ENCODE measurements around the gene EIF3L.

EIF3L gene

DNA sequence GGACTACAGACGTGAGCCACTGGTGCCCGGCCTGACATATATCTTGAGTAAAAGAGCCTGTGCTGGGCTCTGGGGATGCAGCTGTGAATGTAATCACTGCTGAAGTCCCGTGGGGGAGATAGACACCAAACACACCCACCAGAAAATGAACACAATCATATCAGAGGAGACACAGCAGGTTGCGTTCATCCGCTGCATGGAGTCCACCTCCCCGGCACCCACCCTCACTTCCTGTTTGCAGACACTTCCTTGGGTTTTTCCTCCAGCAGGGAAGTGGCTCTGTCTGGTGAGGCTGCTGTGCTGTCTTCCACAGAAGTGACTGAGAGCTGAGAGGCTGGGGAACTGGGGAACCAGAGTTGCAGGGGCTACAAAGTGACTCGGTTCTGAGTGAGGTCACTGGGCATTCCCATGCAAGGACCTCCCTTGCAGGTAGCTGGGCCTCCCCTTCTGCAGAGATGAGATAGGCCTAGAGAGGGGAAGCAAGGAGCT is 64.1 kb downstream of the EIF3L start:
- DNase-seq, result no peak
- peaks cover 28% of the 10 kb centered on the region for H3K36me3 ChIP-seq (ENCODE audit: control insufficient read depth, insufficient read depth, low read length)
- H3K4me1 ChIP-seq (ENCODE audit: control insufficient read depth, insufficient read depth, low read length, poor library complexity, severe bottlenecking), result no peaks in the 10 kb centered on the region
- H3K27me3 ChIP-seq (replicated peaks; ENCODE audit: control insufficient read depth, insufficient read depth, low read length, poor library complexity, severe bottlenecking), result no peaks in the 10 kb centered on the region
- no peak overlapping the region for H3K27ac ChIP-seq (ENCODE audit: insufficient read depth, low read length, poor library complexity, severe bottlenecking)
- no peaks in the 10 kb centered on the region for H3K9me3 ChIP-seq (ENCODE audit: control insufficient read depth, low read length)
- no peak overlapping the region for H3K4me3 ChIP-seq (ENCODE audit: insufficient read depth, low read depth, low read length, poor library complexity, severe bottlenecking)

DNA sequence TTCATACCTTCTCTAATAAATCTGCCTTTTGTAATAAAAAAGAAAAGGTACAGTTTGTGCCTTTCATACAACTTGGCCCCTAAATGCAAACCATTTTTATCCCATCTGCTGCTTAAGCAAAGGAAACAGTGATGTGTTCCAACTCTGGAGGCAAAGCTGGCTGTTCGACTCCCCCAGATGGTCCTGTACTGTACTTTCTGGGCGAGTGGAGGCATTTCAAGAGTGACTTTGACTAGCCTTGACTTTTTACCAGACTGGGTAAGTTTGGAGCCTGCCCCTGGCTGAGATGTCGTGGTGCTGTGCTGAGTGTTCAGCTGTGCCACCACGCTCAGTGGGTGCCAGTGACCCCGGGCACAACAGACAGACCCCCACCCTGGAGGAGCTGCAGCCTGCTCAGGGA is 67.1 kb downstream of the EIF3L start:
- H3K9me3 ChIP-seq (ENCODE audit: control insufficient read depth, low read length), result no peaks in the 10 kb centered on the region
- no peak overlapping the region for H3K4me3 ChIP-seq (ENCODE audit: insufficient read depth, low read depth, low read length, poor library complexity, severe bottlenecking)
- H3K27ac ChIP-seq (ENCODE audit: insufficient read depth, low read length, poor library complexity, severe bottlenecking), result no peak overlapping the region
- no peaks in the 10 kb centered on the region for H3K27me3 ChIP-seq (replicated peaks; ENCODE audit: control insufficient read depth, insufficient read depth, low read length, poor library complexity, severe bottlenecking)
- peaks cover 36% of the 10 kb centered on the region for H3K36me3 ChIP-seq (ENCODE audit: control insufficient read depth, insufficient read depth, low read length)
- no peak for DNase-seq
- H3K4me1 ChIP-seq (ENCODE audit: control insufficient read depth, insufficient read depth, low read length, poor library complexity, severe bottlenecking), result no peaks in the 10 kb centered on the region

DNA sequence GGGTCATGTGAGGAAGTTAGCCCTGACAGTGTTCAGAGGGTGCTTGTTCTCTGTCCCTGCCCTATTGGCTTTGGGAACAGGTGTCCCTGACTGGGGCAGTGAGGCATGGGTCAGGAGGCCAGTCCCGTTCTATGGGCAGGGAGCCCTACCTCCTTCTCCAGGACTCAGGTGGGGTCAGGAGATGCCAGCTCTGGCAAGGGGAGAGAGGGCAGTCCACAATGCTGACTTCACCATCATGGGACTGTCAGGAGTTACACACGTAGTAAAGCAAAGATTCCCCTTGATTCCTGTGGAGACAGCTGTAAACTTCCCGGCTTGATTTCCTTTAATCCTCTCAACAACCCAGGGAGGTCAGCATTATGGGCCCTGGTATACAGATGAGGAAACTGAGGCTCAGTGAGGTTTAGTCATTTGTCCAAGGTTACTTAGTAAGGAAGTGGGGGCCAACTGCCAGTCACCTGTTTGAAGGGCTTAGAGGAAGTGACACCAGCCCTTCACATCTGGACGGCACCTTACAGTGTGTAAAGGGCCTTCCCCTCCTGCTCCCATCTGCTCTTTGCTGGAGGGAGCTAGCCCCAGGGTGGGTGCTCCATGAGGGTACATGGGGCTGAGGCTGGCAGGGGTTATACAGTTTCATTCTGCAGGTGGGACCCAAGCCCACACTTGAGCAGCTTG is 68.8 kb downstream of the EIF3L start:
- H3K9me3 ChIP-seq (ENCODE audit: control insufficient read depth, low read length), result no peaks in the 10 kb centered on the region
- H3K36me3 ChIP-seq (ENCODE audit: control insufficient read depth, insufficient read depth, low read length), result peaks cover 30% of the 10 kb centered on the region
- DNase-seq, result no peak

DNA sequence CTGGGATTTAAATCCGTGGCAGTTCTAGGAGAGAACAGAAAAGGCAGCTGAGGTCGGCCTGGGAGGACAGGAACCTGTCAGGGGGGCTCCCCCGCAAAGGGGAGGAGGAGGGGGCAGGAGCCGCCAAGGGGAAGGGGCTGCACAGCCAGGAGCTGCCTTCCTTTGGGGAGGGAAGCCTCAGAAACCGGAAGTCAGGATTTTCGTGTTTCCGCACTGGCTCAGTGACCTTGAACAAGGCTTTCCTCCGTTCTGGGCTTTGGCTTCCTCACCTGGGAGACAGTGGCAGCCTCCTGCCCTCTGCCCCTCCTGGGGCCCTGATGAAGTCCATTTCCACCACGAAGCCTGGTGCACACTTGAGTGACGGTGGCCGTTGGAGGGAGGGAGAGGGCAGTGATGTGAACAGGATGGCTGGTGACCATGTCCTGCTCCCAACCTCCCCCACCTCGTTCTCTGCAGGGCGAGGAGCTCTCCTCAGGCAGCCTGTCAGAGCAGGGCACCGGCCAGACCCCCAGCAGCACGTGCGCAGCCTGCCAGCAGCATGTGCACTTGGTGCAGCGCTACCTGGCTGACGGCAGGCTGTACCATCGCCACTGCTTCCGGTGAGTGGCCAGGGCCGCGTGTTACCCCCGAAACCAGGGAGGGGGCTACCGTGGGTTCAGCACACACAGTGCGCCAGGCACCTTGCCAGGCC is 69.5 kb downstream of the EIF3L start:
- Histone ChIP-seq H3K4me1 (ENCODE audit: control insufficient read depth, insufficient read depth, low read length, poor library complexity, severe bottlenecking) (no peaks in the 10 kb centered on the region), H3K9me3 (ENCODE audit: control insufficient read depth, low read length) (no peaks in the 10 kb centered on the region), H3K27ac (ENCODE audit: insufficient read depth, low read length, poor library complexity, severe bottlenecking) (no peak overlapping the region), H3K27me3 (replicated peaks; ENCODE audit: control insufficient read depth, insufficient read depth, low read length, poor library complexity, severe bottlenecking) (no peaks in the 10 kb centered on the region), H3K4me3 (ENCODE audit: insufficient read depth, low read depth, low read length, poor library complexity, severe bottlenecking) (no peak overlapping the region), H3K36me3 (ENCODE audit: control insufficient read depth, insufficient read depth, low read length) (peaks cover 25% of the 10 kb centered on the region)
- DNase-seq, result no peak

More for the DNA sequence above, 68.8 kb downstream of the EIF3L start:
- no peak overlapping the region for H3K4me3 ChIP-seq (ENCODE audit: insufficient read depth, low read depth, low read length, poor library complexity, severe bottlenecking)
- H3K27ac ChIP-seq (ENCODE audit: insufficient read depth, low read length, poor library complexity, severe bottlenecking), result no peak overlapping the region
- H3K4me1 ChIP-seq (ENCODE audit: control insufficient read depth, insufficient read depth, low read length, poor library complexity, severe bottlenecking), result no peaks in the 10 kb centered on the region
- no peaks in the 10 kb centered on the region for H3K27me3 ChIP-seq (replicated peaks; ENCODE audit: control insufficient read depth, insufficient read depth, low read length, poor library complexity, severe bottlenecking)

DNA sequence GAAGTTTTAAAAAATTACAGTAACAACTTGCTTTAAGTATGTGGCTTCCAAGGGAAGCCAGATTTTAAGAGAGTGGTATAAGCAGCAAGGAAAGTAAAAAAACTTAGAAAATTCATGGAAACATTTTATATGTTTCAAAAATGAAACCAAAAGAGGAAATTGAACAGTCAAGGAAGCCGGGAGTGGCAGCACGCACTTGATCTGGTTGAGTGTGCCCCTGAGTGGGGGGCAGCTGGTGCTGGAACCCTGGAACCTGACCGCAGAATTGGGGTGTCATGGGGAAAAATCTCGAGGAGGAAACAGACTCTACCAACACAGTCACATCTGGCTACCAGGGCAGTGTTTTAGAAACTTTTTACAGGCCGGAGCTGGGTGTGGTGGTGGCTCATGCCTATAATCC is 70.9 kb downstream of the EIF3L start:
- H3K27ac ChIP-seq (ENCODE audit: insufficient read depth, low read length, poor library complexity, severe bottlenecking), result no peak overlapping the region
- H3K4me3 ChIP-seq (ENCODE audit: insufficient read depth, low read depth, low read length, poor library complexity, severe bottlenecking), result no peak overlapping the region
- no peaks in the 10 kb centered on the region for H3K4me1 ChIP-seq (ENCODE audit: control insufficient read depth, insufficient read depth, low read length, poor library complexity, severe bottlenecking)
- DNase-seq, result no peak
- H3K36me3 ChIP-seq (ENCODE audit: control insufficient read depth, insufficient read depth, low read length), result peaks cover 25% of the 10 kb centered on the region
- H3K9me3 ChIP-seq (ENCODE audit: control insufficient read depth, low read length), result no peaks in the 10 kb centered on the region
- no peaks in the 10 kb centered on the region for H3K27me3 ChIP-seq (replicated peaks; ENCODE audit: control insufficient read depth, insufficient read depth, low read length, poor library complexity, severe bottlenecking)

DNA sequence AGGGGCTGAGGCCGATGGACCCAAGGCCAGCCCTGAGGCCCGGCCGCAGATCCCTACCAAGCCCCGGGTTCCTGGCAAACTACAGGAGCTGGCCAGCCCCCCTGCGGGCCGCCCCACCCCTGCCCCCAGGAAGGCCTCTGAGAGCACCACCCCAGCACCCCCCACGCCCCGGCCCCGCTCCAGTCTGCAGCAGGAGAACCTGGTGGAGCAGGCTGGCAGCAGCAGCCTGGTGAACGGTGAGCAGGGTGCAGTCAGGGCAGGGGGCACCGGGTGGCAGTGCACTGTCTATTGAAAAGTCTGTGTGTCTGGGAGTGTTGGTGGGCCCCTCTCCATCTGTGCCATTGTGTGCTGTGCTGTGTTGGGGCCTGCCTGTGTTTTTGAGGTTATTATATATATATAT is 73.0 kb downstream of the EIF3L start:
- no peaks in the 10 kb centered on the region for H3K27me3 ChIP-seq (replicated peaks; ENCODE audit: control insufficient read depth, insufficient read depth, low read length, poor library complexity, severe bottlenecking)
- DNase-seq, result no peak
- H3K27ac ChIP-seq (ENCODE audit: insufficient read depth, low read length, poor library complexity, severe bottlenecking), result no peak overlapping the region
- H3K4me3 ChIP-seq (ENCODE audit: insufficient read depth, low read depth, low read length, poor library complexity, severe bottlenecking), result no peak overlapping the region
- H3K36me3 ChIP-seq (ENCODE audit: control insufficient read depth, insufficient read depth, low read length), result peaks cover 37% of the 10 kb centered on the region
- no peaks in the 10 kb centered on the region for H3K4me1 ChIP-seq (ENCODE audit: control insufficient read depth, insufficient read depth, low read length, poor library complexity, severe bottlenecking)
- H3K9me3 ChIP-seq (ENCODE audit: control insufficient read depth, low read length), result no peaks in the 10 kb centered on the region

DNA sequence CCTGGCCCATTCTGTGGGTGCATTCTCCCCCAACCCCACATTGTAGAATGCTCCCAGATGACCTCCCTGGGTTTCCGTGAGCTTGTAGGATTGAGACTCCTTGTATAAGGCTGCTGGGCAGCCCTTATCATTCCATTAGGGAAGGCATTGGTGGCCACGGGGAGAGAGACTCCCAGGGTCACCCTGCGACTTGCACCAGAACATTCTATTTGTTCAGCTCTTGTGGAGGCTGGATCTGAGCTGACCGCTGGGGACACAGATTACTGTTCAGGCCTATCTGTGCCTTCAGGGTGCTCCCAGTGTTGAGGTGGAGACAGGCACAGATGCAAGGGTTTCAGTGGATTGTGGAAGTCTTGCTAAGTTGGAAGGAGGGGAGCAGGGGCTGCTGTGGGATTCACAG is 74.7 kb downstream of the EIF3L start:
- H3K4me3 ChIP-seq (ENCODE audit: insufficient read depth, low read depth, low read length, poor library complexity, severe bottlenecking), result no peak overlapping the region
- H3K27me3 ChIP-seq (replicated peaks; ENCODE audit: control insufficient read depth, insufficient read depth, low read length, poor library complexity, severe bottlenecking), result no peaks in the 10 kb centered on the region
- peaks cover 31% of the 10 kb centered on the region for H3K36me3 ChIP-seq (ENCODE audit: control insufficient read depth, insufficient read depth, low read length)
- no peaks in the 10 kb centered on the region for H3K9me3 ChIP-seq (ENCODE audit: control insufficient read depth, low read length)
- H3K27ac ChIP-seq (ENCODE audit: insufficient read depth, low read length, poor library complexity, severe bottlenecking), result no peak overlapping the region
- no peak for DNase-seq
- no peaks in the 10 kb centered on the region for H3K4me1 ChIP-seq (ENCODE audit: control insufficient read depth, insufficient read depth, low read length, poor library complexity, severe bottlenecking)

DNA sequence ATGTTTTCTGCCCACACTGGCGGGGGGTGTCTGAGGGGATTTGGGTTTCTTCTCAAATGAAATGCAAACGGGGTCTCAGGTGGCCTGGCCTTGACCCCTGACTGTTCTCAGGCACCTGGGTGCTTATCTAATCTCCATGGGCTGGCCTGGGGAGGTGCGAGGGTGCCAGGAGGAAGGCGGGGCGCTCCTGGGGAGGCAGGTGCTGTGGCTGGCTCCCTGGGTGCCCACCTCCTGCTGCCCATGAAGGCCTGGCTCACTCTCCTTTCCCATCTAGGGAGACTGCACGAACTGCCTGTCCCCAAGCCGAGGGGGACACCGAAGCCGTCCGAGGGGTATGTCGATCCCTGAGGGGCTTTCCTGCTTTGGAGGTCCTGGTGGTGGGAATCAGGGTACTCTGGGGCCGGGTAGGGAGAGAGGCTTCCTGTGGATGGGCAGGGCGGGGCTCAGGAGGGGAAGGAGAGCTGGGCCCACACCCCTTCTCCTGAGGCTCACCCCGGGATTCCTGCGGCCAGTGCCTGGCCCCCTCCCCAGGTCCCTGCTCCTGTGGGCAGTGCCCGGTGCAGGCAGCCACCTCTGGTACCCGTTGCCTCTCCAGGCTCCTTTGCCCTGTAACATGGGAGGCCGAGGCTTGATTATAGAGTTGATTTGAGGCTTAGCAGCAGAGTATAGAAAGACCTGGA is 75.3 kb downstream of the EIF3L start:
- Histone ChIP-seq H3K4me3 (ENCODE audit: insufficient read depth, low read depth, low read length, poor library complexity, severe bottlenecking) (no peak overlapping the region), H3K27ac (ENCODE audit: insufficient read depth, low read length, poor library complexity, severe bottlenecking) (no peak overlapping the region), H3K36me3 (ENCODE audit: control insufficient read depth, insufficient read depth, low read length) (peaks cover 30% of the 10 kb centered on the region), H3K27me3 (replicated peaks; ENCODE audit: control insufficient read depth, insufficient read depth, low read length, poor library complexity, severe bottlenecking) (no peaks in the 10 kb centered on the region), H3K9me3 (ENCODE audit: control insufficient read depth, low read length) (no peaks in the 10 kb centered on the region), H3K4me1 (ENCODE audit: control insufficient read depth, insufficient read depth, low read length, poor library complexity, severe bottlenecking) (no peaks in the 10 kb centered on the region)
- no peak for DNase-seq

DNA sequence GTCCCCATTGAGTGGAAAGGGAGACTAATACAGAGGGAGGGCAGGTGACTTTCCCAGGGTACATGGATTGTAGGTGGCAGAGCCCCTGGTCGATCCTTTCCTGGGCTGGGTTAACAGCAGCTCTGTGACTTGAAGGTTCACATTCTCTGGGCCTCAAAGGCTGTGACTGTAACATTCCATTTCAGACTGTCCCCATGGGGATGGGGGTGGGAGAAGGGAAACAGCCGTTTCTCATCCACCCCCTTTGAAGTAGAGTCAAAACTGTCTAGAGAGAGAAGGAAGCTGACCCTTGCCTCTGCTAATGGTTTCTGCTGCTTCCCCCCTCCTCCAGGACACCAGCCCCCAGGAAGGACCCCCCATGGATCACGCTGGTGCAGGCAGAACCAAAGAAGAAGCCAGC is 76.1 kb downstream of the EIF3L start:
- H3K36me3 ChIP-seq (ENCODE audit: control insufficient read depth, insufficient read depth, low read length), result peaks cover 33% of the 10 kb centered on the region

DNA sequence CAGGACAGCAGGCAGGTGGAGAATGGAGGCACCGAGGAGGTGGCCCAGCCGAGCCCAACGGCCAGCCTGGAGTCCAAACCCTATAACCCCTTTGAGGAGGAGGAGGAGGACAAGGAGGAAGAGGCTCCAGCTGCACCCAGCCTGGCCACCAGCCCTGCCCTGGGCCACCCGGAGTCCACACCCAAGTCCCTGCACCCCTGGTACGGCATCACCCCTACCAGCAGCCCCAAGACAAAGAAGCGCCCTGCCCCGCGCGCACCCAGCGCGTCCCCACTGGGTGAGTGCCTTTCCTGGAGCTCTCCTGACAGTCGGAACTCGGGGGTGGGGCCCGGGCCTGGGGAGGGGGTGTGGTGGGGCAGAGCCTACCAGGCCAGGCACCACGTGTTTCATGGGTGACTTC is 76.5 kb downstream of the EIF3L start:
- Histone ChIP-seq H3K27ac (ENCODE audit: insufficient read depth, low read length, poor library complexity, severe bottlenecking) (no peak overlapping the region), H3K4me3 (ENCODE audit: insufficient read depth, low read depth, low read length, poor library complexity, severe bottlenecking) (no peak overlapping the region), H3K27me3 (replicated peaks; ENCODE audit: control insufficient read depth, insufficient read depth, low read length, poor library complexity, severe bottlenecking) (no peaks in the 10 kb centered on the region), H3K4me1 (ENCODE audit: control insufficient read depth, insufficient read depth, low read length, poor library complexity, severe bottlenecking) (no peaks in the 10 kb centered on the region), H3K9me3 (ENCODE audit: control insufficient read depth, low read length) (no peaks in the 10 kb centered on the region), H3K36me3 (ENCODE audit: control insufficient read depth, insufficient read depth, low read length) (peaks cover 33% of the 10 kb centered on the region)
- no peak for DNase-seq

More for the DNA sequence above, 76.1 kb downstream of the EIF3L start:
- Histone ChIP-seq H3K27ac (ENCODE audit: insufficient read depth, low read length, poor library complexity, severe bottlenecking) (no peak overlapping the region), H3K4me3 (ENCODE audit: insufficient read depth, low read depth, low read length, poor library complexity, severe bottlenecking) (no peak overlapping the region), H3K27me3 (replicated peaks; ENCODE audit: control insufficient read depth, insufficient read depth, low read length, poor library complexity, severe bottlenecking) (no peaks in the 10 kb centered on the region), H3K4me1 (ENCODE audit: control insufficient read depth, insufficient read depth, low read length, poor library complexity, severe bottlenecking) (no peaks in the 10 kb centered on the region), H3K9me3 (ENCODE audit: control insufficient read depth, low read length) (no peaks in the 10 kb centered on the region)
- DNase-seq, result no peak

All from effector memory CD4-positive, alpha-beta T cell (primary cell).